IMR-90 (cell line): ENCODE data around the gene CTNNA2. TPM values are rescaled to one million over a fixed set of nuclear protein-coding genes. Genes with fewer than 3 reads are reported as not detected.

Source experiments
- ATAC-seq: fragments of 200-7000 bp; cut with Tn5 transposase; 2 replicates; pipeline ENCODE4 v1.9.1; 2020; ENCODE audit warnings: low read depth, mild to moderate bottlenecking, moderate library complexity
- BruUV-seq: library from RNA; stranded (reverse); fragments of 400-500 nt; replicated peaks from 2 replicates; lab custom pipeline; 2021; lab: Mats Ljungman, UMichigan
- CTCF ChIA-PET: fragments of 300-600 bp; formaldehyde crosslinking; extraction: SDS; loops from one replicate; lab custom pipeline; 2021; ENCODE audit warnings: antibody characterized with exemption; lab: Yijun Ruan, JAX
- POLR2A ChIA-PET: fragments of 300-600 bp; sonication (Branson Sonifier 250); formaldehyde crosslinking; loops from one replicate; lab custom pipeline; 2022; ENCODE audit warnings: antibody characterized with exemption; ENCODE audit not compliant: unreplicated experiment; lab: Charles Lee
- DNase-seq: peaks from one replicate; pipeline ENCODE4 v3.0.0; 2013
- H2AFZ ChIP-seq: replicated peaks from 2 replicates; pipeline ENCODE3; 2013; ENCODE audit warnings: low read length, mild to moderate bottlenecking; ENCODE audit not compliant: poor library complexity
- H2AK5ac ChIP-seq: 2 replicates; pipeline ENCODE4 v1.6.1; 2013; ENCODE audit warnings: low read depth, low read length, inconsistent platforms
- H2AK9ac ChIP-seq: replicated peaks from 2 replicates; pipeline ENCODE3; 2013; ENCODE audit warnings: mild to moderate bottlenecking, low read depth, low read length, moderate library complexity; ENCODE audit not compliant: poor library complexity
- H2BK120ac ChIP-seq: 2 replicates; pipeline ENCODE4 v1.6.1; 2013; ENCODE audit warnings: low read depth, low read length, inconsistent platforms
- H2BK15ac ChIP-seq: 3 replicates; pipeline ENCODE4 v1.6.1; 2013; ENCODE audit warnings: low read depth, low read length, inconsistent platforms
- H2BK20ac ChIP-seq: 2 replicates; pipeline ENCODE4 v1.6.1; 2013; ENCODE audit warnings: low read depth, mild to moderate bottlenecking, inconsistent platforms, low read length, moderate library complexity
- H2BK5ac ChIP-seq: 2 replicates; pipeline ENCODE4 v1.6.1; 2013; ENCODE audit warnings: mild to moderate bottlenecking, low read depth, low read length, inconsistent platforms; ENCODE audit not compliant: poor library complexity, severe bottlenecking
- H3K14ac ChIP-seq: replicated peaks from 2 replicates; pipeline ENCODE4 v1.6.1; 2013; ENCODE audit warnings: low read depth, low read length, inconsistent platforms
- H3K18ac ChIP-seq: 2 replicates; pipeline ENCODE4 v1.6.1; 2013; ENCODE audit warnings: low read depth, low read length, control low read depth
- H3K23ac ChIP-seq: 2 replicates; pipeline ENCODE4 v1.6.1; 2013; ENCODE audit warnings: low read depth, low read length, inconsistent platforms
- H3K27ac ChIP-seq: 2 replicates; pipeline ENCODE4 v1.5.1; 2013; ENCODE audit warnings: mild to moderate bottlenecking, control low read depth, low read length; ENCODE audit not compliant: insufficient read depth
- H3K27me3 ChIP-seq: 2 replicates; pipeline ENCODE4 v1.6.1; 2013; ENCODE audit warnings: low read length; ENCODE audit not compliant: control insufficient read depth, insufficient read depth
- H3K36me3 ChIP-seq: 2 replicates; pipeline ENCODE4 v1.6.1; 2013; ENCODE audit warnings: low read length, mixed read lengths; ENCODE audit not compliant: control insufficient read depth, insufficient read depth
- H3K4ac ChIP-seq: 2 replicates; pipeline ENCODE4 v1.6.1; 2013; ENCODE audit warnings: low read depth, low read length, inconsistent platforms
- H3K4me1 ChIP-seq: 2 replicates; pipeline ENCODE4 v1.6.1; 2013; ENCODE audit warnings: low read length, mixed read lengths; ENCODE audit not compliant: control insufficient read depth, insufficient read depth
- H3K4me2 ChIP-seq: 2 replicates; pipeline ENCODE4 v1.6.1; 2013; ENCODE audit warnings: low read depth, mild to moderate bottlenecking, control low read depth, low read length, moderate library complexity
- H3K4me3 ChIP-seq: 2 replicates; pipeline ENCODE4 v1.5.1; 2013; ENCODE audit warnings: low read depth, mild to moderate bottlenecking, control low read depth, low read length, moderate library complexity; ENCODE audit not compliant: insufficient read depth
- H3K56ac ChIP-seq: 2 replicates; pipeline ENCODE4 v1.6.1; 2013; ENCODE audit warnings: low read length, inconsistent platforms; ENCODE audit not compliant: insufficient read depth; ENCODE audit errors: extremely low read depth
- H3K79me1 ChIP-seq, 2 experiments: 2 replicates each; pipeline ENCODE4 v1.6.1; 2013; ENCODE audit warnings: low read length in 2 of 2, inconsistent platforms in 1 of 2, low read depth in 1 of 2
- H3K9ac ChIP-seq: 2 replicates; pipeline ENCODE4 v1.6.1; 2013; ENCODE audit warnings: low read depth, low read length, control low read depth
- H3K9me1 ChIP-seq: 2 replicates; pipeline ENCODE4 v1.6.1; 2013; ENCODE audit warnings: low read length, inconsistent platforms; ENCODE audit not compliant: insufficient read depth
- H3K9me3 ChIP-seq: 2 replicates; pipeline ENCODE4 v1.6.1; 2013; ENCODE audit warnings: low read length; ENCODE audit not compliant: control insufficient read depth, insufficient read depth
- H4K20me1 ChIP-seq: 2 replicates; pipeline ENCODE4 v1.6.1; 2013; ENCODE audit warnings: low read length, inconsistent platforms; ENCODE audit not compliant: insufficient read depth
- H4K5ac ChIP-seq: 2 replicates; pipeline ENCODE4 v1.6.1; 2013; ENCODE audit warnings: mild to moderate bottlenecking, low read depth, low read length, control low read depth
- H4K8ac ChIP-seq, 2 experiments: 2 replicates each; pipeline ENCODE4 v1.6.1; 2013; ENCODE audit warnings: low read depth in 2 of 2, low read length in 2 of 2, control low read depth in 1 of 2, inconsistent platforms in 1 of 2
- H4K91ac ChIP-seq: 2 replicates; pipeline ENCODE4 v1.6.1; 2013; ENCODE audit warnings: low read depth, low read length, inconsistent platforms; ENCODE audit not compliant: insufficient read depth
- BHLHE40 ChIP-seq: fragments of 150-350 bp; IDR thresholded peaks from 2 replicates; pipeline ENCODE4 v1.6.1; 2016; ENCODE audit warnings: mild to moderate bottlenecking, low read depth, low read length
- ELK1 ChIP-seq: fragments of 150-350 bp; IDR thresholded peaks from 2 replicates; pipeline ENCODE4 v1.6.1; 2016; ENCODE audit warnings: low read depth, mild to moderate bottlenecking, low read length, moderate library complexity, borderline replicate concordance
- FOS ChIP-seq: fragments of 150-350 bp; IDR thresholded peaks from 2 replicates; pipeline ENCODE4 v1.6.1; 2016; ENCODE audit warnings: low read depth, low read length
- MAFK ChIP-seq: IDR thresholded peaks from 2 replicates; pipeline ENCODE4 v1.6.1; 2012; ENCODE audit warnings: low read depth, low read length, improper control_type of control experiment
- MAZ ChIP-seq: IDR thresholded peaks from 2 replicates; pipeline ENCODE4 v1.6.1; 2012; ENCODE audit warnings: low read depth, mild to moderate bottlenecking, low read length, improper control_type of control experiment, moderate library complexity, borderline replicate concordance
- NFE2L2 ChIP-seq: fragments of 150-350 bp; IDR thresholded peaks from 2 replicates; pipeline ENCODE4 v1.6.1; 2016; ENCODE audit warnings: low read depth, mild to moderate bottlenecking, low read length
- RFX5 ChIP-seq: IDR thresholded peaks from 2 replicates; pipeline ENCODE4 v1.8.0; 2012; ENCODE audit warnings: low read depth, mild to moderate bottlenecking, low read length, moderate library complexity
- USF2 ChIP-seq: fragments of 150-350 bp; IDR thresholded peaks from 2 replicates; pipeline ENCODE4 v1.6.1; 2017; ENCODE audit warnings: mild to moderate bottlenecking, antibody characterized with exemption, low read length, low read depth
- WGBS, 2 experiments: methylation state at CpG; one replicate each; pipeline versions ENCODE4 v1.1.5 to v1.1.7; 2013; ENCODE audit warnings: missing lambda C conversion rate in 2 of 2; ENCODE audit not compliant: insufficient read length in 1 of 2; ENCODE audit errors: extremely low coverage in 2 of 2; 5-methylcytosine and 5-hydroxymethylcytosine counted together
- dilution Hi-C: fragments of 300-500 bp; cut with HindIII; formaldehyde crosslinking; loops from one replicate; pipeline ENCODE4 v1.14.3; 2018; ENCODE audit warnings: low sequenced_read_pairs; ENCODE audit not compliant: unreplicated experiment
- in situ Hi-C: fragments of 300-500 bp; cut with MboI; formaldehyde crosslinking; loops from 3 replicates; pipeline ENCODE4 v1.14.3; 2019; ENCODE audit warnings: low sequenced_read_pairs, inconsistent platforms, mixed read lengths
- intact Hi-C: fragments of 100-400 bp; cut with micrococcal nuclease; formaldehyde crosslinking; loops from 2 replicates; pipeline ENCODE4 v1.10.0; 2022
- polyA plus RNA-seq, 3 experiments: library from polyadenylated mRNA; depleted of rRNA; stranded (reverse); fragments of >200 nt; gene quantifications; 2 replicates each; pipeline ENCODE4 v1.2.3, GENCODE V29; 2012; ENCODE audit warnings: low replicate concordance in 1 of 3
- total RNA-seq: library from RNA; depleted of rRNA; stranded (reverse); fragments of >200 nt; gene quantifications from 2 replicates; pipeline ENCODE4 v1.2.3, GENCODE V29; 2012

CTNNA2 gene
- total and polyA plus RNA-seq, 2 of the 4 experiments (the other 2 are of a cell fraction), result not detected

- Histone ChIP-seq H4K8ac (no peak overlapping the region), H3K9me3 (no peaks in the 10 kb centered on the region), H4K5ac (no peak overlapping the region), H3K4me2 (no peak overlapping the region), H3K14ac (no peak overlapping the region), H2AFZ (no peak overlapping the region), H3K4me3 (no peak overlapping the region), H2BK120ac (no peak overlapping the region), H3K9me1 (no peaks in the 10 kb centered on the region), H3K23ac (no peak overlapping the region), H3K79me1 (no peaks in the 10 kb centered on the region), H3K18ac (no peak overlapping the region), H3K9ac (no peak overlapping the region), H3K4ac (no peak overlapping the region), H3K36me3 (no peaks in the 10 kb centered on the region), H2BK5ac (no peak overlapping the region), H3K27ac (no peak overlapping the region), H4K20me1 (no peaks in the 10 kb centered on the region), H3K27me3 (no peaks in the 10 kb centered on the region), H3K56ac (no peak overlapping the region), H2AK5ac (no peak overlapping the region), H2AK9ac (no peak overlapping the region), H4K91ac (no peak overlapping the region), H2BK15ac (no peak overlapping the region), H3K4me1 (no peaks in the 10 kb centered on the region), H2BK20ac (no peak overlapping the region)
- CTCF ChIA-PET, result interaction anchor here (0.6 kb wide), 1 partner anchor 18 kb away, joined by 3 read pairs; no protein-coding TSS in a partner anchor
- DNase-seq (no peak), ATAC-seq (no peak)
- BruUV-seq, result no TSS peak
- TF ChIP-seq MAZ (no peak), NFE2L2 (no peak), RFX5 (no peak), USF2 (no peak), ELK1 (no peak), FOS (no peak), MAFK (no peak), BHLHE40 (no peak)
- intact Hi-C loops (no loop called here), dilution Hi-C loops (no loop called here), in situ Hi-C loops (no loop called here)
- WGBS, 2 experiments, result no CpG with 5 or more reads among the region's 1 CpG
- POLR2A ChIA-PET, result no interaction called here
Observed at GRCh38 chr2:79729532-79729931, 216.7 kb downstream of the CTNNA2 start.
